ENCODE data around the gene UAP1. TPM values are rescaled to one million over a fixed set of nuclear protein-coding genes. Genes with fewer than 3 reads are reported as not detected.
"Not testable (repeated sequence)": the region's sequence is repeated elsewhere in the genome, so short reads cannot be mapped to it uniquely, and the experiment has no call there.

The UAP1 gene
- polyA plus RNA-seq, 1 donor: 63.2 TPM

DNA sequence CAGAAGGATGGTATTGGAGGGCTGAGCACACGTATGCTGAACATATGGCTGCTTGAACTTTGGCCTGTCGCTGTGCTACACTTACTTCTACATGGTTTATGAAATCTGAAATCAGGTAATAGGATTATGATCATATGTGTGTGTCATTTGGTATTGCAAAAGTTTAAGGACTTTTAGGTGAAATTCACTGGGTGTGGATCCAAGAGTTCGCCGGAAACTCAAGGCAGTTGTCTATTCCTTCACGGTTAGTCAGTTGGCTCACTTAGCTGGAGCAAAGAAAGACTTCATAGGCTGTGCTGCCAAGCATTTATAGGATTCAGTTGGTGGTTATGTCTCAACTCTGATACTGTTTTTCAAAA lies 927 bp downstream of the UAP1 start:
- H3K4me1 ChIP-seq (ENCODE audit: control insufficient read depth, insufficient read depth, low read length): peaks cover 10% of the 10 kb centered on the region
- H3K27me3 ChIP-seq (ENCODE audit: control insufficient read depth, insufficient read depth, low read length): no peaks in the 10 kb centered on the region
- peak overlapping the region; percentile 88 for H3K27ac ChIP-seq (ENCODE audit: low read length)
- H3K4me3 ChIP-seq (ENCODE audit: low read length): peak overlapping the region; percentile 90
- no CpG with 5 or more reads among the region's 5 CpGs for WGBS (ENCODE audit: insufficient coverage, low lambda C conversion rate)
- DNase-seq: peak; percentile 52 to 86
- no peaks in the 10 kb centered on the region for H3K9me3 ChIP-seq (ENCODE audit: control insufficient read depth, low read depth, low read length)
- peaks cover 8% of the 10 kb centered on the region for H3K36me3 ChIP-seq (ENCODE audit: control insufficient read depth, insufficient read depth, low read length)

DNA sequence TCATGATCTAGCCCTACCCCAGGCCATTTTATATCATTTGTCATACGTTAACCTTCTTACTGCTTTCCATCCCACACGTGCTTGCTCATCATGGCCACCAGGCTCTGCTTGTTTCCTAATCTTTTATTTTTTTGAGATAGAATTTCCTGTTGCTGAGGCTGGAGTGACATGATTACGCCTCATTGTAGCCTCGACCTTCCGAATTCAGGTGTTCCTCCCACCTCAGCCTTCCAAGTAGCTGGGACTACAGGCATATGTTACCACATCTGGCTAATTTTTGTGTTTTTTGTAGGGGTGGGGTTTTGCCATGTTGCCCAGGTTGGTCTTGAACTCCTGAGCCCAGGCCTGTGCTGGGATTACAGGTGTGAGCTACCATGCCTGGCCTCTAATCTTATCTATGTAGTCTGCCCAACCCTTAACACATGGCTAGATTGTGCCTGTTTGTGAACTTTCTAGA lies 3.3 kb downstream of the UAP1 start:
- 80% methylated on average over 1 of the region's 5 CpGs for WGBS (ENCODE audit: insufficient coverage, low lambda C conversion rate)
- H3K27ac ChIP-seq (ENCODE audit: low read length): no peak overlapping the region

GRCh38 chr1:162565460-162565859 lies 3.9 kb downstream of the UAP1 start:
- no peaks in the 10 kb centered on the region for H3K9me3 ChIP-seq (ENCODE audit: control insufficient read depth, low read depth, low read length)
- H3K4me1 ChIP-seq (ENCODE audit: control insufficient read depth, insufficient read depth, low read length): peaks cover 8% of the 10 kb centered on the region
- H3K4me3 ChIP-seq (ENCODE audit: low read length): no peak overlapping the region
- DNase-seq: no peak
- peaks cover 17% of the 10 kb centered on the region for H3K36me3 ChIP-seq (ENCODE audit: control insufficient read depth, insufficient read depth, low read length)
- no peaks in the 10 kb centered on the region for H3K27me3 ChIP-seq (ENCODE audit: control insufficient read depth, insufficient read depth, low read length)
- no peak overlapping the region for H3K27ac ChIP-seq (ENCODE audit: low read length)

More for the DNA sequence above, 3.3 kb downstream of the UAP1 start:
- H3K4me1 ChIP-seq (ENCODE audit: control insufficient read depth, insufficient read depth, low read length): peaks cover 10% of the 10 kb centered on the region
- peaks cover 17% of the 10 kb centered on the region for H3K36me3 ChIP-seq (ENCODE audit: control insufficient read depth, insufficient read depth, low read length)
- H3K4me3 ChIP-seq (ENCODE audit: low read length): no peak overlapping the region
- no peaks in the 10 kb centered on the region for H3K27me3 ChIP-seq (ENCODE audit: control insufficient read depth, insufficient read depth, low read length)
- DNase-seq: no peak
- H3K9me3 ChIP-seq (ENCODE audit: control insufficient read depth, low read depth, low read length): no peaks in the 10 kb centered on the region

DNA sequence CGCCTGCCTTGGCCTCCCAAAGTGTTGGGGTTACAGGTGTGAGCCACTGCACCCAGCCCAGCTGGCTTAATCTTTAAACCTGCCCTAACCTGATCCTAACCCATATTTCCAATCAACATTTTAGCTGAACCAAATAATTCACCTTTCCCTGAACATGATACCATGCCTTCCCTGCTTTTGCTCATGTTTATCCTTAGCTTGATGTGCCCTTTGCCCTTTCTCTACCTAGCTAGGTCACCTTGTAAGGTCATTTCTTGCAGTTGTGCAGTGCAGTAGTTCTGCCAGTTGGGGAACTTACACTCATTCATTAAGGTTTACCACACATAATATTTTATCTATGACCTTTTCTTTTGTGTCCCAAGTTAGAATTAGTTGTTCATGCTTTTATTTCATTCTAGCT lies 5.3 kb downstream of the UAP1 start:
- H3K27me3 ChIP-seq (ENCODE audit: control insufficient read depth, insufficient read depth, low read length): no peaks in the 10 kb centered on the region
- peaks cover 17% of the 10 kb centered on the region for H3K36me3 ChIP-seq (ENCODE audit: control insufficient read depth, insufficient read depth, low read length)
- peaks cover 5% of the 10 kb centered on the region for H3K4me1 ChIP-seq (ENCODE audit: control insufficient read depth, insufficient read depth, low read length)
- WGBS (ENCODE audit: insufficient coverage, low lambda C conversion rate): no CpG with 5 or more reads among the region's 1 CpG
- DNase-seq: no peak
- no peaks in the 10 kb centered on the region for H3K9me3 ChIP-seq (ENCODE audit: control insufficient read depth, low read depth, low read length)
- H3K4me3 ChIP-seq (ENCODE audit: low read length): no peak overlapping the region
- no peak overlapping the region for H3K27ac ChIP-seq (ENCODE audit: low read length)

- WGBS (ENCODE audit: insufficient coverage, low lambda C conversion rate): 83% methylated on average over 1 of the region's 4 CpGs
- Histone ChIP-seq H3K36me3 (ENCODE audit: control insufficient read depth, insufficient read depth, low read length) (peaks cover 17% of the 10 kb centered on the region), H3K4me3 (ENCODE audit: low read length) (no peak overlapping the region), H3K4me1 (ENCODE audit: control insufficient read depth, insufficient read depth, low read length) (peaks cover 5% of the 10 kb centered on the region), H3K27ac (ENCODE audit: low read length) (no peak overlapping the region), H3K9me3 (ENCODE audit: control insufficient read depth, low read depth, low read length) (no peaks in the 10 kb centered on the region), H3K27me3 (ENCODE audit: control insufficient read depth, insufficient read depth, low read length) (no peaks in the 10 kb centered on the region)
- peak in 1 of 2 donors; percentile 33 for DNase-seq
Measured at GRCh38 chr1:162568802-162569201, 7.3 kb downstream of the UAP1 start.

GRCh38 chr1:162570718-162571117 lies 9.2 kb downstream of the UAP1 start:
- Histone ChIP-seq H3K9me3 (ENCODE audit: control insufficient read depth, low read depth, low read length) (no peaks in the 10 kb centered on the region), H3K4me1 (ENCODE audit: control insufficient read depth, insufficient read depth, low read length) (no peaks in the 10 kb centered on the region), H3K27me3 (ENCODE audit: control insufficient read depth, insufficient read depth, low read length) (no peaks in the 10 kb centered on the region), H3K27ac (ENCODE audit: low read length) (peak overlapping the region; percentile 34), H3K36me3 (ENCODE audit: control insufficient read depth, insufficient read depth, low read length) (peaks cover 17% of the 10 kb centered on the region), H3K4me3 (ENCODE audit: low read length) (no peak overlapping the region)
- DNase-seq: peak in 1 of 2 donors; percentile 44
- 100% methylated on average over 1 of the region's 1 CpG for WGBS (ENCODE audit: insufficient coverage, low lambda C conversion rate)

DNA sequence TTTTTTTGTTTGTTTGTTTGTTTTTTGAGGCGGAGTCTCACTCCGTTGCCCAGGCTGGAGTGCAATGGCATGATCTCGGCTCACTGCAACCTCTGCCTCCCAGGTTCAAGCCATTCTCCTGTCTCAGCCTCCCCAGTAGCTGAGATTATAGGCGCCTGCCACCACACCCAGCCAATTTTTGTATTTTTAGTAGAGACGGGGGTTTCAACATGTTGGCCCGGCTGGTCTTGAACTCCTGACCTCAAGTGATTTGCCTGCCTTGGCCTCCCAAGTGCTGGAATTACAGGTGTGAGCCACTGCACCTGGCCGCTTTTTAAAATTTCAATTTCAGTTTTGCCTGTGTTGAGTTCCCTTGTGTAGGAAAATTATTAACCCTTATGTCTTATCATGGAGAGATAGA lies 9.6 kb downstream of the UAP1 start:
- DNase-seq; H3K9me3 ChIP-seq (ENCODE audit: control insufficient read depth, low read depth, low read length); H3K27me3 ChIP-seq (ENCODE audit: control insufficient read depth, insufficient read depth, low read length); H3K4me3 ChIP-seq (ENCODE audit: low read length); H3K4me1 ChIP-seq (ENCODE audit: control insufficient read depth, insufficient read depth, low read length): not testable (repeated sequence)
- Histone ChIP-seq H3K36me3 (ENCODE audit: control insufficient read depth, insufficient read depth, low read length) (peaks cover 17% of the 10 kb centered on the region), H3K27ac (ENCODE audit: low read length) (peak overlapping the region; percentile 34)
- WGBS (ENCODE audit: insufficient coverage, low lambda C conversion rate): no CpG with 5 or more reads among the region's 7 CpGs

DNA sequence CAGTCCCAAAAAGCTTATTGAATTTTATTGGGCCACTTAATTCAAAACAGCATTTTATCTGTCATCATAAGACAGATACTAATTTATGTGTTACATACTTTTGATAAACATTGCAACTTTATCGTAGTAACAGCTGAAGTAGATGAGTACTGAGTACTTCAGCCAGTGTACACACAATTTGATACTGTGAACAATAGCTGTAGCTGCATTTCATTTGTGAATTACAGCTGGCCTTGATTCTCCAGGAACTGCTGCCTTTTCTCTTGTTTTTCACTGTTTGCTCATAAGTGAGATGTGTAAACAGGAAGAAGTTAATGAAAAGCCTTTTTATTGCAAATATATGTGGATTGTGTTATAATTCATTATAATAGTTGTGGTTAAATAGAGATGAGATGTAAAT lies 10.2 kb downstream of the UAP1 start:
- H3K9me3 ChIP-seq (ENCODE audit: control insufficient read depth, low read depth, low read length): no peaks in the 10 kb centered on the region
- no peak overlapping the region for H3K27ac ChIP-seq (ENCODE audit: low read length)
- no CpG with 5 or more reads among the region's 1 CpG for WGBS (ENCODE audit: insufficient coverage, low lambda C conversion rate)
- H3K27me3 ChIP-seq (ENCODE audit: control insufficient read depth, insufficient read depth, low read length): no peaks in the 10 kb centered on the region
- peaks cover 19% of the 10 kb centered on the region for H3K36me3 ChIP-seq (ENCODE audit: control insufficient read depth, insufficient read depth, low read length)
- no peaks in the 10 kb centered on the region for H3K4me1 ChIP-seq (ENCODE audit: control insufficient read depth, insufficient read depth, low read length)
- H3K4me3 ChIP-seq (ENCODE audit: low read length): no peak overlapping the region
- no peak for DNase-seq

DNA sequence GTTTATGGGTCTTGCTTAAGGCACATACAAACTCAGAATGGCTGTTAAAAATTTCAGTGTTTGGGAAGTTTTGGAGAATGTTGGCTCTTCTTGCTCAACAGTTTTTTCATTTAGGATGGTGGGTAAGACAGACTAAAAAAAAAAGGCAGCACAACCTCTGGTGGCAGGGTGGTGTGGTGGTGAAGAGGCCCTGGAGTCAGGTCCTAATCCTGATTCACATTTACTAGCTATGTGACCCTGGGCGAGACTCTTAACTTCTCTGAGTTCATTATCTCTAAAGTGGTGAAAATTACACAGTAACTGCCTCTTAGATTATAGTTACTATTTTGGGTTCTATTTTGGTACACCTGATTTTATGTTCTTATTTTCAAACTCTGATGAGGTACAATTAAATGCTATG lies 11.6 kb downstream of the UAP1 start:
- peaks cover 14% of the 10 kb centered on the region for H3K36me3 ChIP-seq (ENCODE audit: control insufficient read depth, insufficient read depth, low read length)
- H3K9me3 ChIP-seq (ENCODE audit: control insufficient read depth, low read depth, low read length): no peaks in the 10 kb centered on the region
- WGBS (ENCODE audit: insufficient coverage, low lambda C conversion rate): no CpG with 5 or more reads among the region's 1 CpG
- no peaks in the 10 kb centered on the region for H3K27me3 ChIP-seq (ENCODE audit: control insufficient read depth, insufficient read depth, low read length)
- H3K4me1 ChIP-seq (ENCODE audit: control insufficient read depth, insufficient read depth, low read length): no peaks in the 10 kb centered on the region
- no peak overlapping the region for H3K27ac ChIP-seq (ENCODE audit: low read length)
- H3K4me3 ChIP-seq (ENCODE audit: low read length): no peak overlapping the region
- no peak for DNase-seq

DNA sequence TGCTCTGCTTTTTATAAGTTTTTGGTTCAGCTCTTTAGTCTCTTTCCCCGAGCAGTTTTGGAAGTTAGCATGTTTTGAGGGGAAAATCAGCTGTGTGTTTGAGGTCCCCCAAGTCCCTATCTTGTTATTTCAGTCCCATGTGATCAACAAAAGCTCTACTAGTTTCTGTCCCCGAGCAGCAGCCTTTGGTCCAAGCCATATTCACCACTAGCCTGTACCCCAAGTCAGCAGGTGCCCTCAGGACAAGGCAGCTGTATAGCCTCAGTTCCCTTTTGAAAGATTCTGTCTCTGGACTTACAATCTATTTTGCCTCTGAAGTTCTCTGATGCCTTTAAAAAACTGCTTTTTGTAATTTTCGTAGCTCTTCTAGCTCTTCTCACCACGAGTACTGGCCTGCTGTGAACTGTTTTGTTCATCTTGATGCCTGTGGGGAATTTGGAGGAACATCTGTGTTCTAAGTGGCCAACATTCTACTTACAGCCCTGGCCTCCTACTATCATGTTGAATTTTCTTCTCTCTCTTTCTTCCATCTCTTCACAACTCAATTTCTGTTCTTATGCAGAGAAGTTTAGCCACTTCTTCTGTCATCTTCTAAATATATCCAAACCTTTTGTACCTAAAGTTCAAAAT lies 16.7 kb downstream of the UAP1 start:
- no peak overlapping the region for H3K4me3 ChIP-seq (ENCODE audit: low read length)
- H3K9me3 ChIP-seq (ENCODE audit: control insufficient read depth, low read depth, low read length): no peaks in the 10 kb centered on the region
- H3K27me3 ChIP-seq (ENCODE audit: control insufficient read depth, insufficient read depth, low read length): no peaks in the 10 kb centered on the region
- no peak overlapping the region for H3K27ac ChIP-seq (ENCODE audit: low read length)
- peaks cover 24% of the 10 kb centered on the region for H3K36me3 ChIP-seq (ENCODE audit: control insufficient read depth, insufficient read depth, low read length)
- no peaks in the 10 kb centered on the region for H3K4me1 ChIP-seq (ENCODE audit: control insufficient read depth, insufficient read depth, low read length)
- WGBS (ENCODE audit: insufficient coverage, low lambda C conversion rate): 83% methylated on average over 2 of the region's 4 CpGs
- no peak for DNase-seq

- Histone ChIP-seq H3K4me3 (ENCODE audit: low read length) (no peak overlapping the region), H3K9me3 (ENCODE audit: control insufficient read depth, low read depth, low read length) (no peaks in the 10 kb centered on the region), H3K27ac (ENCODE audit: low read length) (no peak overlapping the region), H3K27me3 (ENCODE audit: control insufficient read depth, insufficient read depth, low read length) (no peaks in the 10 kb centered on the region), H3K36me3 (ENCODE audit: control insufficient read depth, insufficient read depth, low read length) (peaks cover 24% of the 10 kb centered on the region), H3K4me1 (ENCODE audit: control insufficient read depth, insufficient read depth, low read length) (no peaks in the 10 kb centered on the region)
- WGBS (ENCODE audit: insufficient coverage, low lambda C conversion rate): 100% methylated on average over 1 of the region's 1 CpG
- no peak for DNase-seq
Measured at GRCh38 chr1:162578936-162579335, 17.4 kb downstream of the UAP1 start.

Measured in large intestine (tissue), 3 donors.